GM21528 (cell line): ENCODE data around the gene KRTAP12-4.
"Not testable (repeated sequence)": the region's sequence is repeated elsewhere in the genome, so short reads cannot be mapped to it uniquely, and the experiment has no call there.

Source experiments
- ATAC-seq: cut with Tn5 transposase; IDR thresholded peaks from one replicate; pipeline ENCODE4 v1.9.1; 2021; ENCODE audit warnings: mild to moderate bottlenecking, moderate library complexity; ENCODE audit not compliant: unreplicated experiment, low FRiP score

Gene KRTAP12-4, protein sequence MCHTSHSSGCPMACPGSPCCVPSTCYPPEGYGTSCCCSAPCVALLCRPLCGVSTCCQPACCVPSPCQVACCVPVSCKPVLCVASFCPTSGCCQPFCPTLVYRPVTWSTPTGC

GRCh38 chr21:44654576-44655175 lies at the start of gene KRTAP12-4:
Gene KRTAP12-4 (minus strand): TSS chr21:44654659. CDS start chr21:44654614, 45 bp downstream.
- ATAC-seq, result no peak

- no peak for ATAC-seq
Measured at GRCh38 chr21:44703731-44704635, 49.5 kb upstream of the KRTAP12-4 start.

DNA sequence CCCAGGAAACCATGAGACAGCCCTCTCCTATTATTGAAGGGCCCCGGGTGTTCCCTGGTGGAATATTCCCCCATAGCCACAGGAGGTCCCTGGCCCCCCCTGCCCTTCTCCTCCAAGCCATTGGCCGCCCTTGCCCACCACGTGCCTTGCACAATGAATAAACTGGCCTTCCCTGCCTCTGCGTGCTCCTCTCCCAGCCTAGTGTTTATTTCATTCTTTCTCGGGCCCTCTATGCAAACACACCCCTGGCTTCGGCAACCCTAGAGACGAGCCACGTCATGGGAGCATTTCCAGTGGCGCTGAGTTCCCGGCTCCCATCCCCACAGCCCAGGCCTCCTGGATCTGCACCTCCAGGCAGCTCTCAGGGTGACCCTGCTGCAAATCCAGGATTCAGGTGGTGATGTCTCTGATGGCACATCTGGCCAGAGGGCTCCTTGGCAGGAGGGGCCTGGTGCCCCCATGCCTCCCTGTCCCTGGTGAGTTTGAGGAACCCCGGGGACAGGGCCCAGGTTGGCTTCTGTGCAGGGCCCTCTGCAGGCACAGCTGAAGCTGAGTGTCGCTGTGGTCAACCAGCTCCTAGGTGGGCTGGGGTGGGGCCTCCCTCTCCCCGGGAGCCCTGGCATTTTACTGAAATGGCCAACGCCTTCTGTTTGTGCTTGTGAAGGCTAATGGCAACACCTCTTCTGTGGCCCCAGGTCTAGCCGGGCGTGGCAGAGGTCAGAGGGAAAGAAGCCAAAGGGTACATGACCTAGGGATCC lies 48.7 kb upstream of the KRTAP12-4 start:
- ATAC-seq, result no peak

- no peak for ATAC-seq
Measured at GRCh38 chr21:44702111-44702972, 47.9 kb upstream of the KRTAP12-4 start.

- ATAC-seq, result no peak
Measured at GRCh38 chr21:44701541-44701940, 47.1 kb upstream of the KRTAP12-4 start.

GRCh38 chr21:44701023-44701400 lies 46.6 kb upstream of the KRTAP12-4 start:
- ATAC-seq, result no peak

DNA sequence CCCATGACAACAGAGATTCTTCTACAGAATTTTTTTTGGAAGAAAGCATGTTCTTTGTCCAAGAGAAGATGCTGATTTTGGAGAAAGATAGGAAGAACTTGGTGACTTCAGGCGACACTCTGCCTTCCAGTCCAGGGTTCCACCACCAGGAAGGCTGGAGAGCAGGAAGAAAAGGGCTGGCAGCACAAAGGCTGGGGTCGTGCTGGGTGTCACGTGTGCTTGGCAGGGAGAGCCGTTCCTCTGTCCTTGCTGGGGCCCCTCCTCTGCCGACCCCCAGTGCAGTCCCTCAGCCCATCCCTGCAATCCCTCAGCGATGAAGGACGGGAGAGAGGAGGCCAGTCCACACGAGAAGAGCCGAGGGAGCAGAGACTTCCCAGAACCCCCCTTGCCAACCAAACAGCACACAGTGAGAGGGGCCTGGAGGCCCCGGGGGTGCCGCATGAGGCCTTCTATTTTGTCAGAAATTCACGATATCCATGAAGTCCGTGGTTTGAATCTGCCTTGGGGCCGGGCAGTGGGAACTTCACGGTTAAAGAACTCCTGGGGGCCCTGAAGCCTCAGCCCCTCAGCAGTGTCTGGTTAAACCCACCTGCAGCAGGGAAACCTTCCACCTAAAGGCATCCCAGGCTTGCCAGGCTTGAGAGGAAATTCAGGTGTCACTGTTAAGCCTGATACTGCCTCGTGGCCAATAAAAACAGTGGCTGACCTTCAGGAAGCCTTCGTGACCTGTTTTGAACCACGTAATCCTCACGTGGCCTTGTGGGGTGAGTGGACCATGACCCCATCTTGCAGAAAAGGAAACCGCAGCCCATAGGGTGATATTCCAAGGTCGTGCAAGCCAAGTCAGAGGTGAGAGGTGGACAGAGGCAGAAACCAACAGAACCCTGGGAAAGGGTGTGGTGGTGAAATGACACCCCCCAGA lies 45.9 kb upstream of the KRTAP12-4 start:
- ATAC-seq, result no peak

- ATAC-seq, result no peak
Measured at GRCh38 chr21:44699502-44700001, 45.1 kb upstream of the KRTAP12-4 start.

DNA sequence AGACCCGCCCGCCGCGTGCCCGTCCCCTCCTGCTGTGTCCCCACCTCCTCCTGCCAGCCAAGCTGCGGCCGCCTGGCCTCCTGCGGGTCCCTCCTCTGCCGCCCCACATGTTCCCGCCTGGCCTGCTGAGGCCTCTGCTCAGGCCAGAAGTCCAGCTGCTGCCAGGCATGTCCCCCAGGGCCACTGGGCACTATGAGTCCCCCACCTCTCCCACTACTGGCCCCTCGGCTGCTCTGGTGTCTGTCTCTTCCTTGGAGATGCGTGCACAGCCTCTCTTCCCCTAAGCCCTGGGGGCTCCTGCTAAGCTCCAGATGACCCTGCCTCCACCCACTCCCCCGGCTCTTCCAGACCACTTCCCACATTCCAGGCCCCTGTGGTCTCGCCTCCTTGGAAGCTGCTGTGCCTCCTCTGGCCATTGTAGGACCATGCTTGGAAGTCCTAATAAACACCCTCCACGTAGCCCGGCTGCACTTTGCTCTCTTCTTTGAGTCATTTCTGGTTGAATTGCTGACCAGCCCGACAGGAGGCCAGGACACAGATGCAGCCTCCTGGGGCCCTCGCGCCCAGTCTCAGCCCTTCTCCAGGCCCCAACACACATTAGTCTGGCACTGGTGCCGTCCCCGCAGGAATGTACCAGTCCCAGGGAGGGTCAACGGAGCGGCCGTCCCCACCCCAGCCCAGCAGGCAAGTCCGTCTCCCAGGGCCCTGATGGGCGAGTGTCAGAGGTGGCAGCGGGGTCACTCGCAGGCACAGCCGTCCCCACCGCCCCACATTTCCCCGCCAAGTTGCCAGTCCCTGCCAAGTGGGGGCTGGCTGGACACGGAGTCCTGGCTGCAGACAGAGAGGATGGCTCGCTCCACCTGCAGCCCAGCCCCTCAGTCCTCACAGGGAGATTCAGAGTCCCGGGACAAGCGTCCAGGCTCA lies 43.6 kb upstream of the KRTAP12-4 start:
- ATAC-seq, result no peak

DNA sequence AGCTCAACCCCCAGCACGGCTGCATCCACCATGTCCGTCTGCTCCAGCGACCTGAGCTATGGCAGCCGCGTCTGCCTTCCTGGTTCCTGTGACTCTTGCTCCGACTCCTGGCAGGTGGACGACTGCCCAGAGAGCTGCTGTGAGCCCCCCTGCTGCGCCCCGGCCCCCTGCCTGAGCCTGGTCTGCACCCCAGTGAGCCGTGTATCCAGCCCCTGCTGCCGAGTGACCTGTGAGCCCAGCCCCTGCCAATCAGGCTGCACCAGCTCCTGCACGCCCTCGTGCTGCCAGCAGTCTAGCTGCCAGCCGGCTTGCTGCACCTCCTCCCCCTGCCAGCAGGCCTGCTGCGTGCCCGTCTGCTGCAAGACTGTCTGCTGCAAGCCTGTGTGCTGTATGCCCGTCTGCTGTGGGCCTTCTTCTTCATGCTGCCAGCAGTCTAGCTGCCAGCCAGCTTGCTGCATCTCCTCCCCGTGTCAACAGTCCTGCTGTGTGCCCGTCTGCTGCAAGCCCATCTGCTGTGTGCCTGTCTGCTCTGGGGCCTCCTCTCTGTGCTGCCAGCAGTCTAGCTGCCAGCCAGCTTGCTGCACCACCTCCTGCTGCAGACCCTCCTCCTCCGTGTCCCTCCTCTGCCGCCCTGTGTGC lies 42.8 kb upstream of the KRTAP12-4 start, which contains the start of gene KRTAP10-12:
Gene KRTAP10-12, plus strand, starts transcription at position 1 of the 639 bp plus-strand sequence. Its CDS starts 30 bp downstream, at position 31.
- ATAC-seq, result not testable (repeated sequence)

- ATAC-seq, result no peak
Measured at GRCh38 chr21:44696572-44696971, 42.1 kb upstream of the KRTAP12-4 start.

DNA sequence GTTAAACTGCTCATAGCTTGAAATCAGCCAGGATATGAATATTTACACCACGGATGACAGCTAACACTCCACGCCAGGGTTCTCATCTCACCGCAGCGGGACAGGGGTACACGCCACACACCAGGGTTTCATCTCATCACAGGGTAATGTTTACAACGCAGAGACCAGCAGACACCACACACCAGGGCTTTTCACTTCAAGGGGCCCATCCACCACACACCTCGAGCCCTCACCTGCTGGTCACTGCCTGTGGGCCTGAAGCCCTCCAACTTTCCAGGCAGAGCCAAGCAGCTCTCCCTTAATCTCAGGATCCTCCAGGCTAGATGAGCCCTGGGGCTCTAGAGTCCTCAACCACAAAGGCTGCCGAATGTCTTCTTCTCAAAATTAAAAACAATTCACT lies 41.2 kb upstream of the KRTAP12-4 start:
- no peak for ATAC-seq

DNA sequence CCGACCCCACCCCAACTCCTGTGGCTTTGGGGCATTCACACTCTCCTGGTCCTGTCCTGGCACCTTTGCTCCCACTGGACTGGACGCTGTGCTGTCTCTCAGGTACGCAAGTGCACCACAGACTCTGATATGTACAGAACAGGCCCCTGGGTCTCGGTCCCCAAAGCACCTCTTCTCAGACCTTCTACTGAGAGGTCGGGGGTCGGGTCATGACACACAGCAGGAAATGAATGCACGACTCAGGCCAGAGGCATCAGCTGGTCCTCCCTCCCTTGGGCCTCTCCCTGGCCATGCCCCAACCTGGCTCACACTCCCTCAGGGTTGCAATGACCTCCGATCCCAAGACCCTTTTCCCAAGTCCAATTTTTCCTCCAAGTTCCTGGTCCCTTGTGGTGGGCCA lies 40.7 kb upstream of the KRTAP12-4 start:
- no peak for ATAC-seq

DNA sequence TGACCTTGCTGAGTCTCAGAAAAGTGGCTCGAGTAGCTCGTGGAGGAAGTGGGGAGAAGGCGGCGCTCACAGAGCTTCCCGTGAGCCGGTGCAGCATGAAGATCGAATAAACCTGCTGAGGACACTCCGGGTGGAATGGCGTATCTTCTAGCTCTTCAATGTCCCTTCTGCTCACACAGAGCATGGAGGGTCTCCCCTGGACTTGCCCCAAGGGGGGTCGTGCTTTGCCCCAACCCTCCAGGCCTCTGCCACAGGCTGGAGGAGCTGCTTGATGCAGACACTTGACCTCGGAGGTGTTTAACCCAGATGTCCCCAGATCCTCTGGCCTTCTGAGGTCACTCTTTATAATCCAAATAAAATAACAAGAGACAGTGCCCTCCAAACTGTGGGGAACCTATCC lies 40.3 kb upstream of the KRTAP12-4 start:
- no peak for ATAC-seq

DNA sequence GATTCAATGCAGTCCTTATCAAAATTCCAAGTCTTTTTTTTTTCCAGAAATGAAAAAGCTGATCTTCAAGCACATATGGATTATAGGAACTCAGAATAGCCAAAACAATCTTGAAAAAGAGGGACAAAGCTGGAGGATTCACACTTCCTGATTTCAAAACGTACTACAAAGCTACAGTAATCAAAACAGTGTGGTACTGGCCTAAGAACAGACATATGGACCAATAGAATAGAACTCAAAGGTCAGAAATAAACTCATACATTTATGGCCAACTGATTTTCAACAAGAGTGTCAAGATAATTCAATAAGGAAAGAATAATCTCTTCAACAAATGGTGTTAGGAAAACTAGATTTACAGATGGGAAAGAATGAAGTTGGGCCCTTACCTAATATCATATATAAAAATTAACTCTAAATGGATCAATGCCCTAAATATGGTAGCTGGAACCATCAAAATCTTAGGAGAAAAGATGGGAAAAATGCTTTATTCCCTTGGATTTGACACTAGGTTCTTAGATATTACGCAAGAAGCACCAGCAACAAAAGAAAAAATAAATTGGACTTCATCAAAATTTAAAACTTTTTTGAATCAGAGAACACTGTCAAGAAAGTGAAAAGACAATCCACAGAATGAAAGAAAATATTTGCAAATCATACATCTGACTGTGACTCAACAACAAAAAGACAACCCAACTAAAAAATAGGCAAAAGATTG lies 38.5 kb upstream of the KRTAP12-4 start:
- no peak for ATAC-seq

- ATAC-seq, result no peak
Measured at GRCh38 chr21:44691686-44692085, 37.2 kb upstream of the KRTAP12-4 start.
